ENCODE data around the gene SERF2. TPM values are rescaled to one million over a fixed set of nuclear protein-coding genes. Genes with fewer than 3 reads are reported as not detected.

The SERF2 gene
- 100 to 1,000 TPM; 585 to 822 (median 645) TPM for polyA plus RNA-seq (ENCODE audit: insufficient read length in 4 of 4)

DNA sequence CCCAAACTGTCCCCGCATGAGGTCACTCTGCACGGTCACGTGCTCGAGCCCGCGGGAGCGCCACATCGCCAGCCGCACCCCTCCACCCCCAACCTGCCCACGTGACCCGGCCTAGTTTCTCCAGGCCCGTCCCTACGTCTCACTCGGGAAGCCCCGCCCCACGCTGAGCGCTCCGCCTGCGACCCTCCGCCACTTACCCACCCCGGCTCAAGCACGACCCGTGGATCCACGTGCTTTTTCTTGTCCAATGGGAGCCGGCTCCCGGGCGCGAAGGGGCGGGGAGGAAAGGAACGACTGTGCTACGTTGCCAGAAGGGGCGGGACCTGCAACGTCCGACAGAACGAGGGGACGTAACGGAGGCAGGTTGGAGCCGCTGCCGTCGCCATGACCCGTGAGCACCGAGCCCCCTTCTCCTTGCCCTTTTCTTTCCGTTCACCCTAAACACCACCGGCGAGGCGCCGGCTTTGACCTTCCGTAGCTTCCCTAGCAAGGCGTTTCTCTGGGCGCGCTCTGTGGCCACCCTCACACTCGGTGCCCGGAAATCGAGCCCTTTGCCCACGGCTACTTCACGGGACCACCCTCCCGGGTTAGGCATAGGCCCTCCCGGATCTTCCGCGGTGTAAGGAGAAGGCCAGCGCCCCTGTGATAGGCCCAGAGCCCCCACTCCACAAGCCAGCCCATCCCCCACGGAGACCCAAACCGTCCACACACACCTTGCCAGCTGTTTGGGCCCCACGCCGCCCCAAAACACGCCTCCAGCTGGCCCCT is at the start of gene SERF2:
SERF2 (plus strand) TSS at position 328 of the 768 bp plus-strand sequence; CDS start at position 385, 57 bp downstream.
- DNase-seq (ENCODE audit: low read depth in 4 of 4, low spot score in 2 of 4) = peak; percentile 91 to 99 (median 99)

DNA sequence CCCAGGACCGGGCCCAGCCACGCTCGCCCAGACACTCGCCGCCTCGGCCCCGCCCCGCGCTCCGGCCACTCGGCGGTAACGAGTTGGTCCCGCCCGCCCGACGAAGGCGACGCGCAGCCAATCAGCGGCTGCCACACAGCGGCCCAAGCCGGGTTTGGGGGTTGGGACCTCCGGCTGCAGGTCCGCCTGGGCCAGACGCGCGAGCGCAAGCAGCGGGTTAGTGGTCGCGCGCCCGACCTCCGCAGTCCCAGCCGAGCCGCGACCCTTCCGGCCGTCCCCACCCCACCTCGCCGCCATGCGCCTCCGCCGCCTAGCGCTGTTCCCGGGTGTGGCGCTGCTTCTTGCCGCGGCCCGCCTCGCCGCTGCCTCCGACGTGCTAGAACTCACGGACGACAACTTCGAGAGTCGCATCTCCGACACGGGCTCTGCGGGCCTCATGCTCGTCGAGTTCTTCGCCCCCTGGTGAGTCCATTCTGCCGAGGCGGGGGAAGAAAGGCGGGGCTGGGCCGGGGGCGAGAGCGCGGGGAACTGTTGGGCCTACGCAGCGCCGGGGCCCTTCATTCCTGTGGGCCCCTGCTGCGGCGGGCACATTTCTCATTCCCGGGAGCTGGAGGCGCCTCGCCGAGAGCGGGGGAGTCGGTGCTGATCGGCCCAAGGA is 45.7 kb upstream of the SERF2 start, which contains the start of gene PDIA3:
PDIA3 (plus strand) TSS at position 194 of the 658 bp plus-strand sequence; CDS start at position 296, 102 bp downstream.
- DNase-seq (ENCODE audit: low read depth in 4 of 4, low spot score in 2 of 4) = peak; percentile 72 to 86 (median 80)

- DNase-seq (ENCODE audit: low read depth in 4 of 4, low spot score in 2 of 4) = peak in 2 of 4 donors; percentile 38 to 48
Measured at GRCh38 chr15:43746903-43747309, 45.2 kb upstream of the SERF2 start.

GRCh38 chr15:43748376-43748775 is 43.7 kb upstream of the SERF2 start:
- DNase-seq (ENCODE audit: low read depth in 4 of 4, low spot score in 2 of 4) = no peak

DNA sequence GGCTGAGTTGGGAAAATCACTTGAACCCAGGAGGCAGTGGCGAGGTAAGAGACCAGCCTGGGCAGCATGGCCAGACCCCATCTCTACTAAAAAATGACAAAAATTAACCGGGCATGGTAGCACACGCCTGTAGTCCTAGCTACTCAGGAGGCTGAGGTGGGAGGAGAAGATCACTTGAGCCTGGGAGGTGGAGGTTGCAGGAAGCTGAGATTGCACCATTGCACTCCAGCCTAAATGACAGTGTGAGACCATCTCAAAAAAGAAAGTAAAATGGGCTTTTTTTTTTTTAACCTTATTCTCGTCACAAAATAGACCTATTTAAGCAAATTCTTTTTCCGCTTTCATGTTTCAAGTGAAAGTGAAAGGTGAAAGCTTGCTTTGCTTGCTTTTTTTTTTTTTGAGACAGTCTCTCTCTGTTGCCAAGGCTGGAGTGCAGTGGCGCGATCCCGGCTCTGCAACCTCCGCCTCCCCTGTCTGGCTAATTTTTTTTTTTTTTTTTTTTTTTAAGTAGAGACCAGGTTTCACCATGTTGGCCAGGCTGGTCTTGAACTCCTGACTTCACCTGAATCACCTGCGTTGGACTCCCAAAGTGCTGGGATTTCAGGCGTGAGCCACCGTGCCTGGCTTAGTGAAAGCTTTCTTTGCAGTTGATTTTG is 42.3 kb upstream of the SERF2 start:
- DNase-seq (ENCODE audit: low read depth in 4 of 4, low spot score in 2 of 4) = no peak

GRCh38 chr15:43751885-43752284 is 40.2 kb upstream of the SERF2 start:
- DNase-seq (ENCODE audit: low read depth in 4 of 4, low spot score in 2 of 4) = no peak

DNA sequence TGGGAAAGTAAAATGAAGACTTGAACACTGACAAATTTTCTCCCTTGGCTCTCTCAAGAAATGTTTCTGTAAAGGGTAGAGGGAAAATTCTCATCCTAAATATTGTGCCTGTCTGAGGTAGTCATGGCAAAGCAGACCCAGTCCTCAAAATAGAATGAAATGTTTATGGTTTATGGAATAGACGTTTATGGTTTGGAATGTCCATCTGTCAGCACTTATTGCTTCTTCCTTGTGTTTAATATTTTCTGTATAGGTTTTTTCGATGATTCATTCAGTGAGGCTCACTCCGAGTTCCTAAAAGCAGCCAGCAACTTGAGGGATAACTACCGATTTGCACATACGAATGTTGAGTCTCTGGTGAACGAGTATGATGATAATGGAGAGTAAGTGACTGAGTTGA is 29.3 kb upstream of the SERF2 start:
- no peak for DNase-seq (ENCODE audit: low read depth in 4 of 4, low spot score in 2 of 4)

- no peak for DNase-seq (ENCODE audit: low read depth in 4 of 4, low spot score in 2 of 4)
Measured at GRCh38 chr15:43763819-43764446, 28.2 kb upstream of the SERF2 start.

DNA sequence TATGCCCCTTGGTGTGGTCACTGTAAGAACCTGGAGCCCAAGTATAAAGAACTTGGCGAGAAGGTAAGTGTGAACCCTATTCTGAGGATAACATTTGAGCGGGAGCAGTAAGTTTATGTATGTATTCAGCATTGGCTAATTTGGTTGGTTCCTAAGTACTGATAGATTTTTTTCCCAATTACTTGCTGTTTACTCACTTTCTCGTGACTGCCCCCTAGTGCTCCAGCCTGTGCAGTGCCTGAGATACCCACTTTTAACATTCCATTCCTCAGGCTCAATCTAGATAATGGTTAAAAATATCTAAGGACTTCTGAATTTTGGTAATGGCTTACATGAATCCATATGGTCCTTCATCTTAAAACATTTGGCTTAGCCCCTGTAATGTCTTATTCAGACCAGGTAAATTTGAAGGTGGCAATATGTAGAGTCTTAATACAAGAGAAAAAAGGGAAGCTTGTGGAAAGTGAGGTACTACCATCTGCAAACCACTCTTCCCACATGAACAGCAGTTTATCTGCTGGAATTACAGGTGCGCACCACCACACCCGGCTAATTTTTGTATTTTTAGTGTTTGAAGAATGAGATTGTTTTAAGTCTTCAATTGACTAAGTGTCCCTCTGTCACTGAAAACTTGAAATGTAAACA is 22.4 kb upstream of the SERF2 start:
- no peak for DNase-seq (ENCODE audit: low read depth in 4 of 4, low spot score in 2 of 4)

DNA sequence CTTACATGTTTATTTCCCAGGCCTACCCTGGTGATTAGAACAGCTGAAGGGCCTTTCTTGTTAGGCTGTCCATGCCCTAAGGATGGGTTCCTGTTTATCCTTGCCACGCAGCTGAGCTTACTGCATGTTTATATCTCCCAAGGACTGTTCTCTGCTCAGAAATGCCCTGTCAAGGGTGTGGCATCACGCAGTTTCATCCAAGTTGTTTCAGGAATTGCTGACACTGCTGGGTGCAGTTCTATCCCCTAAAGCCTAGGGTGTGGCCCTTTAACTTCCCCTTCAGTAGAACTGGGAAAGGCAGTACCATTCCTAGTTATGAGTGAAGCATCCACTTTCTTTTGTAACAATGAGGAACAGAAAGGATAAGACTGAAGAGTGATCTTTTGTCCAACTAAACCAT is 20.3 kb upstream of the SERF2 start:
- no peak for DNase-seq (ENCODE audit: low read depth in 4 of 4, low spot score in 2 of 4)

DNA sequence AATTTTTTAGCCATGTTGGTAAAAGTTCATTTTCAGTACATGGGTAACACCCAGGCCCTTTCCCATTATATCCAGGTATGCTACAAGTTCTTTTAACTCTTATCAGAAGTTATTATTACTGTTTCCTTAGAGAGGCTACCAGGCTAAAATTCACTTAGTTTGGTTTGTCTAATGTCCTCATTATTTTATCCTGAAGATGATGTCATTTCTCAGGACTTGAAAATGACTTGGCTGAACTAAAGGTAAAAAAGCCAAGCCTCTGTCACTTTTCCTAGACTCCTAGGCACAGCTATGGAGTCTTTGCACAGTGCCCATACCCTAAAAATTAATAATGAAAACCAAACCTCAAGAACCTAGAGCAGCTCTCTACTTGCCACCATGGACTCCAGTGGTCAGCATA is 19.5 kb upstream of the SERF2 start:
- DNase-seq (ENCODE audit: low read depth in 4 of 4, low spot score in 2 of 4) = no peak

DNA sequence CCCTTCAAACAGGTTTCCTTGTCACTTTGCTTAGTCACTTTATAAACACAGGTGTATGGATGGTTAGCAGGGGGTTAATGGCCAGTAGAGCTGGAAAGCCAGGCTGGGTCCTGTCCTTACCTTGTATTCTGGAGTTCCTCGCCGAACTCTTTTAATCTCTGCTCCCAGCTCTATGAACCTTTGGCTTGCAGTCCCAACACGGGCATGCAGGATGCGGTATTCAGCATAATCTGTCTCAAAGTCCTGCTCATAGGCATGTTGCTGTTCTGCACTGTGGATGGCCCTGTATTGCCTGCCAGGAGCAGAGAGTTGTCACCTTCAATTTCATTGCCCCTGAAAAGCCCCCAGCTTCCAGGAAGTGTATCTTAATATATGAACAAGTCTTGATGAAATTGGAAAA is 18.1 kb upstream of the SERF2 start:
- no peak for DNase-seq (ENCODE audit: low read depth in 4 of 4, low spot score in 2 of 4)

GRCh38 chr15:43775411-43775965 is 16.6 kb upstream of the SERF2 start:
- DNase-seq (ENCODE audit: low read depth in 4 of 4, low spot score in 2 of 4) = no peak

DNA sequence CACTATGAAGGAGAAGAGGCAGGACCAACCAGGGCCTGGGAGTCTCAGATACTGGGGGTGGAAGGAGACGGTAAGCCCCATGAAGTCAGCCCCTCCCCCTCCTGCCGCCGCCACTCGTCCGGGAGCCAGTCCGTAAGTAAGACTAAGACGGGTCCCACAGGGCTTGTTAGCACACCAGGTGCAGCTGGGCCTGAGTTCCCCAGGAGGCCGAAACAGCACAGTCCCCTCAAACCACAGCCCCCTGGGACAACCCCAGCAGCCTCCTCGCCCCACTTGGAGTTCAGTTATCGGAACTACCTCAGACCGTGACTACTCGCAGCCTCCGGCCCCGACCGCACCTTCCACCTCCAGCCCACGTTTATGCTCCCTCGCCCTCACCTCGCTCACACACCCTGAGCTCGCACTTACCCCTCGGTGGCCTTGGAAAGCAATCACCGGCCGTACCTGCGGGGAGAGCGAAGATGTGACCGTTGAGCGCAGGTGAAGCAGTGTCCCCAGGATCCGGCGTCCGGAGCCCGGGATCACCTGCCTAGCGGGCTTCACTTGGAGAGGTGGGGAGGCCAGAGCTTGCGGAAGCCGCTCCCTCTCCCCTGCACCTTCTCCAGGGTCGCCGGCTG is 15.9 kb upstream of the SERF2 start:
- DNase-seq (ENCODE audit: low read depth in 4 of 4, low spot score in 2 of 4) = no peak

GRCh38 chr15:43776718-43777266 is 15.3 kb upstream of the SERF2 start, which contains the start of gene ELL3:
ELL3 (minus strand) TSS chr15:43776966; CDS start chr15:43776901, 65 bp downstream.
- peak in 1 of 4 donors; percentile 51 for DNase-seq (ENCODE audit: low read depth in 4 of 4, low spot score in 2 of 4)

GRCh38 chr15:43777267-43777914 is 14.7 kb upstream of the SERF2 start:
- peak in 1 of 4 donors; percentile 67 for DNase-seq (ENCODE audit: low read depth in 4 of 4, low spot score in 2 of 4)

GRCh38 chr15:43779016-43779415 is 13.1 kb upstream of the SERF2 start:
- no peak for DNase-seq (ENCODE audit: low read depth in 4 of 4, low spot score in 2 of 4)

DNA sequence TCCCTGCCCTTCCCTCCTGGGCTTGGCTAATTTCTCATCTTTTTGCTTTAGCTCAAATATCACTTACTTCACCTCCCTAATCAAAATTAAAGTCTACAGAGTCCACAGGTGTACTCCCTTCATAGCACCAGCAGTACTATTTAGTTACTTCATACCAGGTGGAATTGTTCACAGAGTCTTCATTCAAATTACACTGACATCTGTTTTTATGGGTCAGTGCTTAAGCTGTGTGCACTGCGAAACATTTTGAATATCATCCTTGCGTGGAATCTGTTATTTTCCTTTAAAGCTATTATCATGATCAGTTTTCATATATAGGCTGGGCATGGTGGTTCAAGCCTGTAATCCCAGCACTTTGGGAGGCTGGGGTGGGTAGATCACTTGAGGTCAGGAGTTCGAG is 2.7 kb upstream of the SERF2 start:
- no peak for DNase-seq (ENCODE audit: low read depth in 4 of 4, low spot score in 2 of 4)

Measured in left renal cortex interstitium (tissue), 4 donors.